Colonic mucosa (tissue), 4 donors: ENCODE data around the gene SPINT2. TPM values are rescaled to one million over a fixed set of nuclear protein-coding genes. Genes with fewer than 3 reads are reported as not detected.

Experiments used
- DNase-seq: peaks from one replicate; pipeline ENCODE4 v3.0.0-alpha.2; 2020
- H3K27ac ChIP-seq: fragments of 200-600 bp; one replicate; pipeline ENCODE4 v1.8.0; 2021
- H3K27me3 ChIP-seq: fragments of 200-600 bp; one replicate; pipeline ENCODE4 v1.8.0; 2021
- H3K36me3 ChIP-seq: fragments of 200-600 bp; one replicate; pipeline ENCODE4 v1.8.0; 2021
- H3K4me1 ChIP-seq: fragments of 200-600 bp; one replicate; pipeline ENCODE4 v1.8.0; 2021; ENCODE audit warnings: mild to moderate bottlenecking
- H3K4me3 ChIP-seq: fragments of 200-600 bp; one replicate; pipeline ENCODE4 v1.8.0; 2021
- H3K9ac ChIP-seq, 2 donors: one replicate each; pipeline ENCODE4 v1.7.0; 2013; ENCODE audit warnings: control low read depth in 2 of 2, low read depth in 2 of 2, low read length in 2 of 2
- H3K9me3 ChIP-seq: fragments of 200-600 bp; one replicate; pipeline ENCODE4 v1.8.0; 2021
- intact Hi-C: fragments of 100-400 bp; cut with DNase I; formaldehyde crosslinking; loops from one replicate; pipeline ENCODE4 v1.14.1; 2022
- total RNA-seq, 2 donors: library from RNA; stranded (reverse); fragmentation: NEBNext Ultra II Directional in 1 of 2; extraction: Animal tissue kit (Norgen Biotek cat#: 25700) in 1 of 2; gene quantifications; one replicate each; pipeline ENCODE4 v1.2.1, GENCODE V29; 2021
- TF ChIP-seq, protein P1 (sequence below): fragments of 200-600 bp; IDR thresholded peaks from one replicate; pipeline ENCODE4 v1.8.0; 2022; ENCODE audit warnings: antibody characterized with exemption, mild to moderate bottlenecking
- donor health status: healthy.
- donor health status: DM: no; HTN: no; CAD: no.
- donor health status: DM: no; HTN: no; CAD: no.

Gene SPINT2
- total RNA-seq, 2 donors from 2014 or later = 790 to 935 TPM

DNA sequence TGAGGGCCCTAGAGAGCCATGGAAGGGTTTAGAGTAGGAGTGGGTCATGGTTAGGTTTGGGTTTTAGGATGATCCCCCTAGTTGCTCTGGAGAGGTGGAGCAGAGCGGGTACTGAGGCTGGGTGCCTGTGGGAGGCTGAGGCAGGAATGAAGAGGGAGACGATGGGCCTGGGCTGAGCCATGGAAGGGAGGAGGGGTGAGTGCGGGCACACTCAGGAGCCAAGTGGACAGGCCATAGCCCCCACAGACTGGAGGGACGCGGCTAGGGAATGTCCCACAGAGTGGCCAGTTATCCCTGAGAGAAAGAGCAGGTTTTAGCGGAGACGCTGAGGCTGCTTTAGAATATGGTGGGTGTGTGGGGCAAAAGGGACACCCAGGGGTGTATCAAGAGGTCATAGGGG lies 65.3 kb downstream of the SPINT2 start:
- H3K9ac ChIP-seq = no peak overlapping the region
- H3K9me3 ChIP-seq = no peaks in the 10 kb centered on the region
- no peaks in the 10 kb centered on the region for H3K4me1 ChIP-seq
- no peak overlapping the region for H3K4me3 ChIP-seq
- H3K27ac ChIP-seq = no peak overlapping the region
- peaks cover 9% of the 10 kb centered on the region for H3K36me3 ChIP-seq
- TF ChIP-seq, protein P1, sequence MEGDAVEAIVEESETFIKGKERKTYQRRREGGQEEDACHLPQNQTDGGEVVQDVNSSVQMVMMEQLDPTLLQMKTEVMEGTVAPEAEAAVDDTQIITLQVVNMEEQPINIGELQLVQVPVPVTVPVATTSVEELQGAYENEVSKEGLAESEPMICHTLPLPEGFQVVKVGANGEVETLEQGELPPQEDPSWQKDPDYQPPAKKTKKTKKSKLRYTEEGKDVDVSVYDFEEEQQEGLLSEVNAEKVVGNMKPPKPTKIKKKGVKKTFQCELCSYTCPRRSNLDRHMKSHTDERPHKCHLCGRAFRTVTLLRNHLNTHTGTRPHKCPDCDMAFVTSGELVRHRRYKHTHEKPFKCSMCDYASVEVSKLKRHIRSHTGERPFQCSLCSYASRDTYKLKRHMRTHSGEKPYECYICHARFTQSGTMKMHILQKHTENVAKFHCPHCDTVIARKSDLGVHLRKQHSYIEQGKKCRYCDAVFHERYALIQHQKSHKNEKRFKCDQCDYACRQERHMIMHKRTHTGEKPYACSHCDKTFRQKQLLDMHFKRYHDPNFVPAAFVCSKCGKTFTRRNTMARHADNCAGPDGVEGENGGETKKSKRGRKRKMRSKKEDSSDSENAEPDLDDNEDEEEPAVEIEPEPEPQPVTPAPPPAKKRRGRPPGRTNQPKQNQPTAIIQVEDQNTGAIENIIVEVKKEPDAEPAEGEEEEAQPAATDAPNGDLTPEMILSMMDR = no peak
- intact Hi-C loops = loop anchor here (10.0 kb wide), 1 partner anchor 425 kb away; the partner anchor contains the start of genes SIPA1L3 and WDR87
- no peak for DNase-seq
- no peaks in the 10 kb centered on the region for H3K27me3 ChIP-seq

DNA sequence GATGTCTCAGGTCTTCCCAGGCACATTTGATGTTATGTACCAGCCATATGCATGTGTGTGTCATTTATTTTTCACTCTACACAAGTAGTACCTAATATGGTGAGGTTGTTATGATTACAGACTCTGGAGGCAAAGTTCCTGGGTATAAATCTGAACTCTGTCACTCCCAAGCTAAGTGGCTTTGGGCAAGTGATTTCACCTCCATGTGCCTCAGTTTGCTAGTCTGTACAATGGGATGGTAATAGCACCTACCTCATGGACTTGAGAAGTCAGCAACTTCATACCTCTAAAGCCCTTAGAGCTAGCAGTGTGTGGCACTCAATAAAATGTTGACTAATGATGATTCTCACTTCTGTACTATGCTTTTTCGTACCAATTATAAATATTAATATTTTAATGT lies 67.4 kb downstream of the SPINT2 start:
- no peaks in the 10 kb centered on the region for H3K4me1 ChIP-seq
- no peak for DNase-seq
- H3K27me3 ChIP-seq = no peaks in the 10 kb centered on the region
- peaks cover 4% of the 10 kb centered on the region for H3K36me3 ChIP-seq
- H3K9me3 ChIP-seq = no peaks in the 10 kb centered on the region
- TF ChIP-seq, protein P1 = no peak
- no peak overlapping the region for H3K4me3 ChIP-seq
- no peak overlapping the region for H3K9ac ChIP-seq
- intact Hi-C loops = no loop called here
- H3K27ac ChIP-seq = no peak overlapping the region

DNA sequence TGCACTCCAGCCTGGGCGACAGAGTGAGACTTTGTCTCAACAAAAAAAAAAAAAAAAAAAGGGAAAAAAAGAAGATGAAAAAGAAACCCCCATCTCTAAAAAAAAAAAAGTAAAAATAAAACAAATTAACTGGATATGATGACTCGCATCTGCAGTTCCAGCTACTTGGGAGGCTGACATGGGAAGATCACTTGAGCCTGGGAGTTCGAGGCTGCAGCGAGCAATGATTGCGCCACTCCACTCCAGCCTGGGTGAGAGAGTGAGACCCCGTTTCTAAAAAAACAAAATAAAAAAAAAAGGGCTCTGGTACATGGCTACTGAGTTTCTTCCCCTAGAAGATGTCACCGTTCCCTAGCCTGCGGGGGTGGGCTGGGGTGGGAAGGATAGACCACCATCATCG lies 68.9 kb downstream of the SPINT2 start:
- H3K36me3 ChIP-seq = no peaks in the 10 kb centered on the region
- H3K4me1 ChIP-seq = no peaks in the 10 kb centered on the region
- no peaks in the 10 kb centered on the region for H3K9me3 ChIP-seq
- intact Hi-C loops = no loop called here
- no peak overlapping the region for H3K9ac ChIP-seq
- H3K27me3 ChIP-seq = no peaks in the 10 kb centered on the region
- H3K4me3 ChIP-seq = no peak overlapping the region
- H3K27ac ChIP-seq = no peak overlapping the region
- no peak for DNase-seq
- TF ChIP-seq, protein P1 = no peak

DNA sequence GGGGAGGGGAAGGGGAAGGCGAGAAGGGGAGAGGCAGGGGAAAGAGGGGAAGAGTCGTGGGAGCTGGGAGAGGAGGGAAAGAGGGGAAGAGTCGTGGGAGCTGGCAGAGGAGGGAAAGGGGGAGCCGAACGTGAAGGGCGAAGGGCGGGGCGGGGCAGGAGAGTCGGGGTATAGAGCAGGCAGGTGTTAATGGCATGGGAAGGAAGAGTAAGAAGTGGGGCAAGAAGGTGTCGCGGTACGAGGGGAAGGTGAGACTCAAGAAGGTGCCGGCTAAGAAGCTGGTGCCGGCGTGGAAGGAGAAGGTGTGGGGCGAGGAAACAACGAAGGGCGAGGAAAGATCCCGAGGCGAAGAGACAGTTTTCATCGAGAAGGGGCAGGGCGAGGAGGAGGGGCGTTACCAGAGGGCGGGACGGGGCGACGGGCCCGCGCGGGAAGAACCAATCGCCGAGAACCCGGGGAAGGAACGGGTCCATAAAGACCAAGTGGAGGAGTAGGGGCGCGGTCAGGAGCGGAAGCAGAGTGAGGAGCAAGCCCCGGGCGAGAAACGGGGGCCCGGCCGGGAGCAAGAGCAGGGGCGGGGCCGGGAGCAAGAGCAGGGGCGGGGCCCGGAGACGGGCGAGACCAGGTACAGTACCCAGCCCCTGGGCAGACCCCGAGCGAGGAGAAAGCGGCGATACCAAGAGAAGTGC lies 71.7 kb downstream of the SPINT2 start:
- intact Hi-C loops = loop anchor here (2.0 to 5.0 kb wide), 3 partner anchors 36 to 101 kb away; partner anchors contain the start of gene PSMD8
- H3K9ac ChIP-seq = peak overlapping the region; percentile 77 to 91
- no peaks in the 10 kb centered on the region for H3K9me3 ChIP-seq
- DNase-seq = peak; percentile 98
- peak overlapping the region; percentile 64 for H3K4me3 ChIP-seq
- H3K4me1 ChIP-seq = no peaks in the 10 kb centered on the region
- H3K36me3 ChIP-seq = no peaks in the 10 kb centered on the region
- H3K27ac ChIP-seq = peak overlapping the region; percentile 89
- no peaks in the 10 kb centered on the region for H3K27me3 ChIP-seq
- TF ChIP-seq, protein P1 = no peak

DNA sequence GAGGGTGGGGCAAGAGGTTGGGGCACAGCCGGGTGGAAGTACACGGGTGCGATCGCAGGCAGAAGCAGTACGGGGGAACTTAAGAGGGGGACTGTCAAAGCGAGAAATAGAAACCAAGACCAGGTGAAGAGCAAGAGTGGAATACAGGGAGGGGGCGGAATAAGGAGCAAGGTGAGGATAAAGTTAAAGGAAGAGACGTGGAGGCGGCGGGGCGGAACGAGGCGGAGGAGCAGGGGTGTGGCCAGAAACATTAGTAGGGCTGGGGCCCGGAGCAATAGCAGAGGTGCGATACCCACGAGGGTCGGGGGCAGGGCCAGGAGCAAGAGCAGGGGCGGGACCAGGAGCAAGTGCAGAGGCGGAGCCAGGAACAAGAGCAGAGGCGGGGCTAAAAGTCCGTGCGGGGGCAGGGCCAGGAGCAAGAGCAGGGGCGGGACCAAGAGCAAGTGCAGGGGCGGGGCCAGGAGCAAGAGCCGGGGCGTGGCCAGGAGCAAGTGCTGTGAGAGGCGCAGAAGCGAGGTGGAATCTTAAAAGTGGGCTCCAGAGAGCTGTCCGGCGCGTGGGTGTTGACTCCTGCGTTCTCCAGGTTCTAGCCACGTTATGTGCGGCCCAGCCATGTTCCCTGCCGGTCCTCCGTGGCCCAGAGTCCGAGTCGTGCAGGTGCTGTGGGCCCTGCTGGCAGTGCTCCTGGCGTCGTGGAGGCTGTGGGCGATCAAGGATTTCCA lies 72.4 kb downstream of the SPINT2 start:
- no peaks in the 10 kb centered on the region for H3K36me3 ChIP-seq
- intact Hi-C loops = loop anchor here (5.0 kb wide), 1 partner anchor 36 kb away; the partner anchor contains the start of gene PSMD8

More for the DNA sequence above, 72.4 kb downstream of the SPINT2 start:
- no peaks in the 10 kb centered on the region for H3K4me1 ChIP-seq
- no peaks in the 10 kb centered on the region for H3K27me3 ChIP-seq
- H3K9me3 ChIP-seq = no peaks in the 10 kb centered on the region
- TF ChIP-seq, protein P1 = no peak
- peak overlapping the region; percentile 64 for H3K4me3 ChIP-seq
- peak overlapping the region; percentile 77 to 91 for H3K9ac ChIP-seq
- DNase-seq = peak; percentile 98
- peak overlapping the region; percentile 89 for H3K27ac ChIP-seq
